Gastrocnemius medialis (tissue), 4 donors: Measurements from ENCODE around the gene MLXIPL.

ENCODE experiments used
- CTCF ChIP-seq, 5 experiments: fragments of 450-650 bp in 3 of 5; fragments of 200-600 bp in 2 of 5; sonication (generic) in 2 of 5; IDR thresholded peaks in 4 of 5; conservative IDR thresholded peaks in 1 of 5; 1 replicate in 4 of 5; 2 replicates in 1 of 5; pipeline ENCODE4 v1.5.1; 2016 to 2019; ENCODE audit warnings: antibody characterized with exemption in 5 of 5, mild to moderate bottlenecking in 3 of 5, moderate library complexity in 3 of 5
- POLR2A ChIP-seq, 2 donors: fragments of 450-650 bp; IDR thresholded peaks; one replicate each; pipeline ENCODE4 v1.6.1; 2017; ENCODE audit warnings: antibody characterized with exemption in 2 of 2, mild to moderate bottlenecking in 2 of 2, moderate library complexity in 2 of 2

GRCh38 chr7:73573276-73573675 lies 51.0 kb downstream of the MLXIPL start:
- TF ChIP-seq CTCF (IDR thresholded peaks at IDR 0.05 in 4 of 5, conservative IDR thresholded peaks at IDR 0.05 in 1 of 5) (no peak), POLR2A (IDR thresholded peaks at IDR 0.05) (no peak)
